Measurements from ENCODE around the gene TMED6. TPM values are rescaled to one million over a fixed set of nuclear protein-coding genes. Genes with fewer than 3 reads are reported as not detected.
"Not testable (repeated sequence)": the region's sequence is repeated elsewhere in the genome, so short reads cannot be mapped to it uniquely, and the experiment has no call there.

The TMED6 gene
- total RNA-seq, 1 donor from 2014 or later, result 1.3 TPM

DNA sequence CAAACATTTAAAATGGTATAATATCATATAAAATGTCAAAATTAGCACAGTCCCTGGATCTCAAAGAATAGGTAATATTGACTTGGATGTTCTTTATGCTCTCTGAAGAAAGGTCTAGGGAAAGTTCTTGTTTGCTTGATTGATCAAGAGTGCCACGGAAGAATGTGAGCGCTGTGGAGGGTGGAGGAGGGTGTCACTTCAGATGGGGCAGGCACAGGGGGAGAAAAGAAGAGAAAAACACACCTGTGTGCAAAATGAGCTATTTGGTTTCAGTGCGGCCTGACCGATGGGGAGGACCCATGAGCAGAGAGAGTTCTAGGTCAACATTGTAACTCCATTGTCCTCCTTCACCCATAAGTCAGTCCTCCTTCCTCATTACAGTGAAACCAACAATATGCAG is 49.3 kb downstream of the TMED6 start:
- no peak overlapping the region for H3K27ac Mint-ChIP-seq
- H3K4me3 Mint-ChIP-seq, result no peak overlapping the region
- no peak for DNase-seq (ENCODE audit: low spot score)
- H3K9me3 Mint-ChIP-seq, result no peaks in the 10 kb centered on the region
- H3K36me3 Mint-ChIP-seq (ENCODE audit: low read depth), result peaks cover 13% of the 10 kb centered on the region
- no peaks in the 10 kb centered on the region for H3K4me1 Mint-ChIP-seq (ENCODE audit: low read depth)
- intact Hi-C loops (cut with micrococcal nuclease), result no loop called here
- H3K27me3 Mint-ChIP-seq (ENCODE audit: insufficient read depth), result no peaks in the 10 kb centered on the region

GRCh38 chr16:69301861-69302260 is 49.7 kb downstream of the TMED6 start:
- no peak overlapping the region for H3K27ac Mint-ChIP-seq
- peaks cover 13% of the 10 kb centered on the region for H3K36me3 Mint-ChIP-seq (ENCODE audit: low read depth)
- H3K4me3 Mint-ChIP-seq, result no peak overlapping the region
- no peaks in the 10 kb centered on the region for H3K9me3 Mint-ChIP-seq
- intact Hi-C loops (cut with micrococcal nuclease), result no loop called here
- H3K27me3 Mint-ChIP-seq (ENCODE audit: insufficient read depth), result no peaks in the 10 kb centered on the region
- H3K4me1 Mint-ChIP-seq (ENCODE audit: low read depth), result no peaks in the 10 kb centered on the region
- no peak for DNase-seq (ENCODE audit: low spot score)

GRCh38 chr16:69301187-69301586 is 50.4 kb downstream of the TMED6 start:
- H3K36me3 Mint-ChIP-seq (ENCODE audit: low read depth), result peaks cover 15% of the 10 kb centered on the region
- H3K27ac Mint-ChIP-seq, result no peak overlapping the region
- H3K4me1 Mint-ChIP-seq (ENCODE audit: low read depth), result no peaks in the 10 kb centered on the region
- no peaks in the 10 kb centered on the region for H3K9me3 Mint-ChIP-seq
- no peak overlapping the region for H3K4me3 Mint-ChIP-seq
- H3K27me3 Mint-ChIP-seq (ENCODE audit: insufficient read depth), result no peaks in the 10 kb centered on the region
- DNase-seq (ENCODE audit: low spot score), result no peak
- intact Hi-C loops (cut with micrococcal nuclease), result no loop called here

- no peak for DNase-seq (ENCODE audit: low spot score)
- no peaks in the 10 kb centered on the region for H3K4me1 Mint-ChIP-seq (ENCODE audit: low read depth)
- no peak overlapping the region for H3K4me3 Mint-ChIP-seq
- peaks cover 10% of the 10 kb centered on the region for H3K36me3 Mint-ChIP-seq (ENCODE audit: low read depth)
- intact Hi-C loops (cut with micrococcal nuclease), result no loop called here
- H3K27me3 Mint-ChIP-seq (ENCODE audit: insufficient read depth), result no peaks in the 10 kb centered on the region
- peak overlapping the region; percentile 48 for H3K27ac Mint-ChIP-seq
- H3K9me3 Mint-ChIP-seq, result no peaks in the 10 kb centered on the region
Observed at GRCh38 chr16:69298261-69298660, 53.3 kb downstream of the TMED6 start.

- H3K9me3 Mint-ChIP-seq; H3K27ac Mint-ChIP-seq; H3K4me1 Mint-ChIP-seq (ENCODE audit: low read depth); intact Hi-C loops (cut with micrococcal nuclease); H3K4me3 Mint-ChIP-seq; H3K27me3 Mint-ChIP-seq (ENCODE audit: insufficient read depth); H3K36me3 Mint-ChIP-seq (ENCODE audit: low read depth); DNase-seq (ENCODE audit: low spot score): not testable (repeated sequence)
Observed at GRCh38 chr16:69296771-69297170, 54.8 kb downstream of the TMED6 start.

DNA sequence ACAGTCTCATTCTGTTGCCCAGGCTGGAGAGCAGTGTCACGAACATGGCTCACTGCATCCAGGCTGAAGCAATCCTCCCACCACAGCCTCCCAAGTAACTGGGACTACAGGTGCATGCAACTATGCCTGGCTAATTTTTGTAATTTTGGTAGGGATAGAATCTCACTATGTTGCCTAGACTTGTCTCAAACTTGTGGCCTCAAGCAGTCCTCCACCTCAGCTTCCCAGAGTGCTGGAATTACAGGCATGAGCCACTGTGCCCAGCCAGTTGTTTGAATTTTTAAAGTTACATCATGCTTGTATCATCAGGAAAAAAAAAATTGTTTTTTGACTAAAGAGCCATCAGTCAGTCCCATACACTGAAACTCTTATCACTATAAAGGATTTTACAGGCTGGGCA is 57.5 kb downstream of the TMED6 start:
- Mint-ChIP-seq H3K27me3 (ENCODE audit: insufficient read depth) (no peaks in the 10 kb centered on the region), H3K27ac (no peak overlapping the region), H3K36me3 (ENCODE audit: low read depth) (peaks cover 4% of the 10 kb centered on the region), H3K9me3 (no peaks in the 10 kb centered on the region), H3K4me3 (no peak overlapping the region), H3K4me1 (ENCODE audit: low read depth) (no peaks in the 10 kb centered on the region)
- intact Hi-C loops (cut with micrococcal nuclease), result no loop called here
- no peak for DNase-seq (ENCODE audit: low spot score)

DNA sequence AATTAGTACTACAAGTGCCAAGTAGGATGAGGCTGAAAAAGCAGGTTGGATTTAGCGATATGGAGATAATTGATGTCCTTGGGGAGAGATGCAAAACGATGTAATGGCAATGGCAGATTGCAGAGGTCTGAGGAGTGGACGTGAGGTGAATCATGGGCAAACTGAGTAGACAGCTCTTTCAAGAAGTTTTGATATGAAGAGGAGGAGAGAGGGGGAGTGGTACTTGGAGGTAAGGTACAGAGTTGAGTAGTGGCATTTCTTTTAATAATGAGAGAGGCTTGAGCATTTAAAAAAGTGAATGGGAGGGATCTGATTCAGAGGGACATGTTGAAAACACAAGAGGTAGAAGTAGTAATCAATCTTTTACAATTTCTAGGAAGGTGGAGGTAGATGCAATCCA is 58.2 kb downstream of the TMED6 start:
- Mint-ChIP-seq H3K9me3 (no peaks in the 10 kb centered on the region), H3K27me3 (ENCODE audit: insufficient read depth) (no peaks in the 10 kb centered on the region), H3K36me3 (ENCODE audit: low read depth) (peaks cover 4% of the 10 kb centered on the region), H3K4me3 (no peak overlapping the region), H3K4me1 (ENCODE audit: low read depth) (no peaks in the 10 kb centered on the region), H3K27ac (no peak overlapping the region)
- DNase-seq (ENCODE audit: low spot score), result no peak
- intact Hi-C loops (cut with micrococcal nuclease), result no loop called here

Other genes with a start within 250 kb of the TMED6 start
- 0.73 and 0.93 TPM in 2 replicates for gene HAS3, start 246.1 kb downstream of the TMED6 start, total RNA-seq
- 134 and 143 TPM in 2 replicates for gene CHTF8, start 219.2 kb downstream of the TMED6 start, total RNA-seq
- 117 and 127 TPM in 2 replicates for gene UTP4, start 219.1 kb downstream of the TMED6 start, total RNA-seq
- gene SNTB2, start 164.6 kb downstream of the TMED6 start, total RNA-seq, result 27.9 and 29.4 TPM in 2 replicates
- 37.9 and 42.4 TPM in 2 replicates for gene VPS4A, start 40.4 kb downstream of the TMED6 start, total RNA-seq
- 17.4 and 21.5 TPM in 2 replicates for gene PDF, start 21.2 kb downstream of the TMED6 start, total RNA-seq
- 45.3 and 46.5 TPM in 2 replicates for gene COG8, start 12.2 kb downstream of the TMED6 start, total RNA-seq
- gene NIP7, start 12.0 kb downstream of the TMED6 start, total RNA-seq, result 80.7 and 85.8 TPM in 2 replicates
- gene TERF2, start 34.2 kb upstream of the TMED6 start, total RNA-seq, result 59.4 and 67.0 TPM in 2 replicates
- gene CYB5B, start 72.8 kb upstream of the TMED6 start, total RNA-seq, result 157 and 166 TPM in 2 replicates
- 54.2 and 54.4 TPM in 2 replicates for gene NFAT5, start 214.2 kb upstream of the TMED6 start, total RNA-seq

Measured in activated T-helper 1 cell treated with anti-CD3 and anti-CD28 coated beads, Interleukin-12 subunit alpha, Interleukin-12 subunit beta, Interleukin-2, Interleukin-4 antibody, amounts not matched to agents 30 ng/mL and 10 ng/mL and 1 ng/mL, durations not matched to agents 14 hours and 24 hours and 36 hours (primary cell).